Mucosa of rectum (tissue), 2 donors: ENCODE data around the gene LTA4H.
"Not testable (repeated sequence)": the region's sequence is repeated elsewhere in the genome, so short reads cannot be mapped to it uniquely, and the experiment has no call there.

Source experiments
- H3K27ac ChIP-seq, 2 donors: one replicate each; pipeline ENCODE4 v1.7.0; 2013; ENCODE audit warnings: inconsistent platforms in 2 of 2, low read depth in 2 of 2, low read length in 2 of 2
- H3K27me3 ChIP-seq, 2 donors: one replicate each; pipeline ENCODE4 v1.7.0; 2013; ENCODE audit warnings: low read length in 2 of 2; ENCODE audit not compliant: control insufficient read depth in 2 of 2, insufficient read depth in 2 of 2
- H3K36me3 ChIP-seq, 2 donors: one replicate each; pipeline ENCODE4 v1.7.0; 2013; ENCODE audit warnings: low read length in 2 of 2; ENCODE audit not compliant: control insufficient read depth in 2 of 2, insufficient read depth in 2 of 2
- H3K4me1 ChIP-seq, 2 donors: one replicate each; pipeline ENCODE4 v1.7.0; 2013; ENCODE audit warnings: low read length in 2 of 2, mild to moderate bottlenecking in 1 of 2; ENCODE audit not compliant: control insufficient read depth in 2 of 2, insufficient read depth in 2 of 2
- H3K4me3 ChIP-seq, 2 donors: one replicate each; pipeline ENCODE4 v1.7.0; 2013; ENCODE audit warnings: low read length in 2 of 2
- H3K9ac ChIP-seq, 2 donors: one replicate each; pipeline ENCODE4 v1.7.0; 2013; ENCODE audit warnings: low read length in 2 of 2, low read depth in 1 of 2, mild to moderate bottlenecking in 1 of 2
- H3K9me3 ChIP-seq, 2 donors: one replicate each; pipeline ENCODE4 v1.7.0; 2013; ENCODE audit warnings: low read length in 2 of 2; ENCODE audit not compliant: control insufficient read depth in 2 of 2
- donor health status: healthy.
- donor health status: Normal muscosa, but diverticular disease.

The LTA4H gene

DNA sequence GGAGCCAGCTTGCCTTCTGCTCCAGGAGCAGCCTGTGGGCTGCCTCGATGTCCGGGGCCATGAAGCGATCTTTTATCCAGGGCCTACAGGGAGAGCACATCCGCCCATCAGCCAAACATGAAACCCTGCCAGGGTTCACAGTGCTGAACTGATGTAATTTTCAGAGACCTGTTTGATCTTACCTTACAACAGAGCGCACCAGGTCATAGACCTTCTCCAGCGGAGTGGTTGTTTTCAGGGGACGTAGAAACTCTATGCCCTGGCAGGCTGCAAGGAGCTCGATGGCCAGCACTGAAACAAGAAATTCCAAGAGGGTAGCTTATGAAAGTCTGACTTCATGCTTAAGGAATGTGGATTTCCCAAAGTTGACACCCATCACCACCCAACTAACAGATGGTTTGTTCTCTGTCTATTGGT, 59.0 kb downstream of the LTA4H start:
- Histone ChIP-seq H3K4me3 (no peak overlapping the region), H3K4me1 (no peaks in the 10 kb centered on the region), H3K36me3 (no peaks in the 10 kb centered on the region), H3K9ac (no peak overlapping the region), H3K9me3 (no peaks in the 10 kb centered on the region), H3K27me3 (no peaks in the 10 kb centered on the region), H3K27ac (no peak overlapping the region)

DNA sequence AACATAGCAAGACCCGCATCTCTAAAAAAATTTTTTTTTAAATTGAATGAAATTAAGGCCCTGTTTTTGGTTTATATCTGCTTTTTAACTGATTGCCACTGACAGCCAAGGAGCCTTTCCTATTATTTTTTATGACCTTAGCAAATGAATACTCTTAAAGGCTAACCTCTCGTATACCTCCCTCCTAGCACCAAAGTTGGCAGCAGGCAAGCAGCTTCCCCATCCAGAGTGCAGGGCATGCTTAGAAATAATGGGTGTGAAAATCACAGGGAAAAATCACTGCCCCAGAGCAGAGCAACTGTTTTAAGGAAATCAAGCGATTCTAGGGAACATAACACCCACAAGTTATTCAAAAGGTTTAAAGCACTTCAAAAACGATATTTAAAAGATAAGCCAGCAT, 59.9 kb downstream of the LTA4H start:
- no peak overlapping the region for H3K9ac ChIP-seq
- H3K27ac ChIP-seq: no peak overlapping the region
- H3K27me3 ChIP-seq: no peaks in the 10 kb centered on the region
- H3K36me3 ChIP-seq: no peaks in the 10 kb centered on the region
- no peak overlapping the region for H3K4me3 ChIP-seq
- H3K4me1 ChIP-seq: no peaks in the 10 kb centered on the region
- H3K9me3 ChIP-seq: no peaks in the 10 kb centered on the region

DNA sequence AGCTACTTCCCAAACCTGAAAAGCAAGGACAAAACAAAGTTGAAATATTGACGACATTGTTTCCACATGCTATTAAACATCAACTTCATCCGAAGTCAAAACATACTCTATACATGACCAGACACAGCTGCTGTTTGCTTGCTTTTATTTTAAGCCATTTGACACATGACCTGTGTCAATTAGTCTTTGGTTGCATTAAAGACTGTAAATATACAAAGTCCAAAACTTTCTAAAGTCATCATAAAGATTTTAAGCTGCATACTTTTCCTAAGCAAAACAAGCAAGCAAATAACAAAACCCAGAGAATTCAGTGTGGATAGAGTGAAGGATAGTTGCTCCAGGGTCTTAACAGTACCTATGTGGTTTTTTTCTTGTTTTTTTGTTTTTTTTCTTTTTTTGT, 61.0 kb downstream of the LTA4H start:
- Histone ChIP-seq H3K9ac (no peak overlapping the region), H3K4me3 (no peak overlapping the region), H3K36me3 (no peaks in the 10 kb centered on the region), H3K4me1 (no peaks in the 10 kb centered on the region), H3K27ac (no peak overlapping the region), H3K27me3 (no peaks in the 10 kb centered on the region), H3K9me3 (no peaks in the 10 kb centered on the region)

DNA sequence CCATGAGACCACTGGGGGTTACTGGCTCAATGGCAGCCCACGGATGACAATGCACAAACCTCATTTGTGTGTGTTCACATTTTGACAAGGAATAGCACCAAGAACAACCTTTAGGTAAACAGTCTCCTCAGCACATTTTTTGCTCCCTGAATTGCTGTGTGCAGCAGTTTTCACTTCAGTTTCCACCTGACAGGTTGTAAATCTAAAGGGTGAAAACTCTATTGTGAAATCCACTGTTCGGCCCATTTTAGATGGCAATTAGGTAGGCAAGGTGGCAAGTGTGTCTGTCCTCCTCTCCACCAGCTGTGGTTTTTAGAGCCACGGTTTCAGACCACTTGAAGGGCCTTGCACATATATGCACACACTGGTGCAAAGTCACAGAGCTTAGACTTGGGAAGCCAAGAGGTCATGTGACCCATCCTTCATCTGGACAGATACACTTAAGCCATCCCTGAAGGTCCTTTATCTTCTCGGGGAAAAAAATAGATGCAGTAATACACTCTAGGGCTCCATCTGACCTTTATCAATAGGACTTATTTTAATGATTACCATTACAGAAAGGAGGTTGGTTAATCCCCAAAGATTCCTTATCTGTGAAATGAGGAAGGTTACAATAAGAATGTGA, 62.4 kb downstream of the LTA4H start:
- no peaks in the 10 kb centered on the region for H3K9me3 ChIP-seq
- H3K4me3 ChIP-seq: no peak overlapping the region
- H3K4me1 ChIP-seq: no peaks in the 10 kb centered on the region
- no peaks in the 10 kb centered on the region for H3K27me3 ChIP-seq
- H3K9ac ChIP-seq: no peak overlapping the region
- no peaks in the 10 kb centered on the region for H3K36me3 ChIP-seq
- H3K27ac ChIP-seq: no peak overlapping the region

DNA sequence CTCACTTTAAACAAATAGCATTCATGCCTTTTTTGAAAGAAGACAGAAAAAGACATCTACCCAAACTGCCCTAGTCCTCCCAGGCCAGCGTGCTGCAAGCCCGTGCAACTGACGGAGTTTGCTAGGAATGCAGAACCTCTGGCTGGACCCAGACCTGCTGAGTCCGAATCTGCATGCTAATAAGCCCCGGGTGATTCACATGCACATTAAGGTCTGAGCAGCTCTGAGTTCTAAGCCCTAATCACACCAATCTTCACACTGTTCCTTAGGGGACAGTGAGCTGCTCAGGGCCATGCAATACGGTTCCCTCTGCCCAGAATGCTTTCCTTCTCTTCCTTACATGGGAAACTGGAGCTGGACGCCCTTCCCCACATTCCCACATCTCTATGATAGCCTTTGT, 64.5 kb downstream of the LTA4H start:
- H3K27me3 ChIP-seq: no peaks in the 10 kb centered on the region
- no peaks in the 10 kb centered on the region for H3K9me3 ChIP-seq
- no peaks in the 10 kb centered on the region for H3K36me3 ChIP-seq
- no peak overlapping the region for H3K27ac ChIP-seq
- no peak overlapping the region for H3K9ac ChIP-seq
- no peak overlapping the region for H3K4me3 ChIP-seq
- H3K4me1 ChIP-seq: no peaks in the 10 kb centered on the region

DNA sequence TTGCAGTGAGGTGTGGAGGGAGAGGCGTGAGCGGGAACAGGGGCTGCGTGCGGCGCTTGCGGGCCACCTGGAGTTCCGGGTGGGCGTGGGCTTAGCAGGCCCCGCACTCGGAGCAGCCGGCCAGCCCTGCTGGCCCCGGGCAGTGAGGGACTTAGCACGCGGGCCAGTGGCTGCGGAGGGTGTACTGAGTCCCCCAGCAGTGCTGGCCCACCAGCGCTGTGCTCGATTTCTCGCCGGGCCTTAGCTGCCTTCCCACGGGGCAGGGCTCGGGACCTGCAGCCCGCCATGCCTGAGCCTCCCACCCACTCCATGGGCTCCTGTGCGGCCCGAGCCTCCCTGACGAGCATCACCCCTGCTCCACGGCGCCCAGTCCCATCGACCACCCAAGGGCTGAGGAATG, 66.3 kb downstream of the LTA4H start:
- not testable (repeated sequence) for H3K36me3 ChIP-seq, H3K4me1 ChIP-seq, H3K27me3 ChIP-seq, H3K9ac ChIP-seq, H3K4me3 ChIP-seq, H3K27ac ChIP-seq, H3K9me3 ChIP-seq

DNA sequence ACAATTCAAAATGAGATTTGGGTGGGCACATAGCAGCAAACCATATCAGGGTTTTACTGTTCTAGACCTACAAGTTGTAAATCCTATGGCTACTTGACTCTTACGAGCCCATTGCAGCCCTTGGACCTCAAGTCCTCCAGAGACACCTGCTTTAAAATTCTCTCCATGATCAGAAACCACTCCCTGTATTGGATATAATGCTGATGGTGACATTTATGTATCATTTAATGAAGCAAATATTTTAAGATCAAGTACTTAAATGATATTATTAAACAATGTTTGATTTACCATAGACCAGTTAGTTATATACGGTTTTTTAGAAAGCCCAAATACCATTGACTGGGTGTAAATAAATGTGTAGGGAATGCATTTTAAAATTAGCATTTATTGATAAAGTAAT, 68.1 kb downstream of the LTA4H start:
- no peaks in the 10 kb centered on the region for H3K4me1 ChIP-seq
- no peak overlapping the region for H3K27ac ChIP-seq
- no peak overlapping the region for H3K4me3 ChIP-seq
- no peaks in the 10 kb centered on the region for H3K9me3 ChIP-seq
- no peaks in the 10 kb centered on the region for H3K27me3 ChIP-seq
- no peaks in the 10 kb centered on the region for H3K36me3 ChIP-seq
- no peak overlapping the region for H3K9ac ChIP-seq

DNA sequence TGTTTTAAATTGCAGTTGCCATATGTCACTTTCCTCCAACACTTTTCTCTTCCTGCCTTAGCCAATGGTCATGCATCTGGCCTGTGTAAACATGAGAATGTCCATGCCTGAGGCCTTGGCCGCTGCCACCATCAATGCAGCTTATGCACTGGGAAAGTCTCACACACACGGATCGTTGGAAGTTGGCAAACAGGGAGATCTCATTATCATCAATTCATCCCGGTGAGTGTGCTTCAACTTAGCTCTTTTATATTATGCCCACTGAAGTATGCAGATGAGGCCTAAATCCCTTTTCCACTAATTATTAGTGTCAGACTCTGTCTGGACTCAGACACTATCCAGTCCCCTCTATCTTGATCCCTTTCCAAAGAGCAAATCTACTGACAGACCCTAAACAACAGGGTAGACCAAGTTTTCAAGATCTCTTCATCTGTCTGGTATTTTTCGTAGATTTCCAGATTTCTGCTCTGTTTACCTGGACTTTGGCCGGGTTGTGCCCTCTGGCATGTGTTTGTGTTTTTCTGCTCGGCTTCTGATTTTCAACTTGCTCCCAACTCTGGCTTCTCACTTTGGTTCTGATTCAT, 69.0 kb downstream of the LTA4H start:
- Histone ChIP-seq H3K36me3 (no peaks in the 10 kb centered on the region), H3K9me3 (no peaks in the 10 kb centered on the region), H3K4me3 (no peak overlapping the region), H3K4me1 (no peaks in the 10 kb centered on the region), H3K27me3 (no peaks in the 10 kb centered on the region), H3K27ac (no peak overlapping the region), H3K9ac (no peak overlapping the region)

DNA sequence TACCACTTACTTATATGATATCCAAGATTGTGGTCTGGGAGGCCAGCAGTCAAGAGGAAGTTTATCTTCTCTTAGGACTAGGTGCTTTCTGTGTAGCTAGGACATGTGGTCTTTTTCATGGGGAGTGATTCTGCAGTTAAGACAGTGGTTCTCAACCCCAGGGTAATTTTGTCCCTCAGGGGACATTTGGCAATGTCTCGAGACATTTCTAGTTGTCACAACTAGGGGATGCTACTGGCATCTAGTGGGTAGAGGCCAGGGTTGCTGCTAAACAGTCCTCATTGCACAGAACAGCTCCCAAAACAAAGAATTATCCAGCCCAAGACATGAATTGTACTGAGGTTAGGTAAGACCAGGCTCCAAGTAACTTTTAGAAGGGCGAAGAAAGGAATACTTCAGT, 72.3 kb downstream of the LTA4H start:
- Histone ChIP-seq H3K9me3 (no peaks in the 10 kb centered on the region), H3K36me3 (no peaks in the 10 kb centered on the region), H3K27me3 (no peaks in the 10 kb centered on the region), H3K27ac (no peak overlapping the region), H3K9ac (no peak overlapping the region), H3K4me1 (no peaks in the 10 kb centered on the region), H3K4me3 (no peak overlapping the region)

DNA sequence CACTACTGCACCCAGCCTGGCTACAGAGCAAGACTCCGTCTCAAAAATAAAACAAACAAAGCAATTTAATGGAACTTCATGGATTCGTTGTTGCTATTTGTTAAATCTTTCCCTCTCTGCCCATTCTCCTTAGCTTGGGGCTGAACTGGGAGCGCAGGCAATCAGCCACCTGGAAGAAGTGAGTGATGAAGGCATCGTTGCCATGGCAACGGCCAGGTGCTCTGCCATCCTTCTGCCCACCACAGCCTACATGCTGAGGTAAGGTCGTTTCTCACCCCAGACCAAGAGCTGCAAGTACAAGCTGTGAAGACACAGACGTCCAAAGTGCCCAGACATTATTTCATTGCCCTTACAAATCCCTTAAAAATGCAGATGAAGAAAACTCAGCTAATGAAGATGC, 73.2 kb downstream of the LTA4H start:
- H3K9me3 ChIP-seq: no peaks in the 10 kb centered on the region
- H3K36me3 ChIP-seq: no peaks in the 10 kb centered on the region
- no peaks in the 10 kb centered on the region for H3K27me3 ChIP-seq
- no peak overlapping the region for H3K27ac ChIP-seq
- no peaks in the 10 kb centered on the region for H3K4me1 ChIP-seq
- H3K4me3 ChIP-seq: no peak overlapping the region
- no peak overlapping the region for H3K9ac ChIP-seq

DNA sequence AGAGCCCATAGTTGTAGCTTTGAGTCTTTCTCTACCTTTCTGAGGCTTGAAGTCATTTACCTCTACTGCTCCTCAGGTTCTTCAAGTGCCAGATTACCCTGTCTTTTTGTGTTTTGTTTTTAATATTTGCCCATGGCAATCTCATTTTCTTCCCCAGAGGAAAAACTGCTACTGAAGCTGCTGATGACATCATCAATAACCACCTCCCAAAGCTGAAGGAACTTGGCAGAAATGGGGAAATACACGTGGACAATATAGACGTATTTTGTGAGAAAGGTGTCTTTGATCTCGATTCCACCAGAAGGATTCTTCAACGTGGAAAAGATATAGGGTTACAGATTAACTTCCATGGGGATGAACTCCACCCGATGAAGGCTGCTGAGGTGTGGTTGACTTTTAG, 75.1 kb downstream of the LTA4H start:
- Histone ChIP-seq H3K9ac (no peak overlapping the region), H3K4me1 (no peaks in the 10 kb centered on the region), H3K27ac (no peak overlapping the region), H3K9me3 (no peaks in the 10 kb centered on the region), H3K4me3 (no peak overlapping the region), H3K27me3 (no peaks in the 10 kb centered on the region), H3K36me3 (no peaks in the 10 kb centered on the region)
